GM21423 (cell line): ENCODE measurements around the gene ACTN3.
"Not testable (repeated sequence)": the region's sequence is repeated elsewhere in the genome, so short reads cannot be mapped to it uniquely, and the experiment has no call there.

Experiments
- ATAC-seq: cut with Tn5 transposase; IDR thresholded peaks from one replicate; pipeline ENCODE4 v1.9.1; 2021; ENCODE audit warnings: mild to moderate bottlenecking, moderate library complexity; ENCODE audit not compliant: unreplicated experiment

The ACTN3 gene

GRCh38 chr11:66546368-66546965 lies at the start of gene ACTN3:
ACTN3 (plus strand) TSS chr11:66546903; CDS start chr11:66546938, 35 bp downstream.
- no peak for ATAC-seq

GRCh38 chr11:66497206-66497605 lies 49.5 kb upstream of the ACTN3 start:
- ATAC-seq: no peak

GRCh38 chr11:66498506-66498905 lies 48.2 kb upstream of the ACTN3 start:
- no peak for ATAC-seq

GRCh38 chr11:66505276-66505816 lies 41.4 kb upstream of the ACTN3 start:
- ATAC-seq: no peak

- no peak for ATAC-seq
These were observed 37.6 kb upstream of the ACTN3 start for GRCh38 chr11:66509131-66509561.

- ATAC-seq: peak; percentile 90
These were observed 36.3 kb upstream of the ACTN3 start, which contains the start of gene BBS1 for GRCh38 chr11:66510271-66510989. BBS1 (plus strand) TSS chr11:66510635; CDS start chr11:66510660, 25 bp downstream.

- ATAC-seq: no peak
These were observed 35.7 kb upstream of the ACTN3 start for GRCh38 chr11:66510990-66511339.

- ATAC-seq: no peak
These were observed 23.1 kb upstream of the ACTN3 start for GRCh38 chr11:66523611-66524010.

- ATAC-seq: no peak
These were observed 22.2 kb upstream of the ACTN3 start for GRCh38 chr11:66524304-66525040.

- no peak for ATAC-seq
These were observed 17.6 kb upstream of the ACTN3 start for GRCh38 chr11:66529069-66529468.

GRCh38 chr11:66529655-66530054 lies 17.0 kb upstream of the ACTN3 start:
- ATAC-seq: no peak

- no peak for ATAC-seq
These were observed 15.6 kb upstream of the ACTN3 start for GRCh38 chr11:66530927-66531709.

- no peak for ATAC-seq
These were observed 14.9 kb upstream of the ACTN3 start for GRCh38 chr11:66531841-66532240.

GRCh38 chr11:66532784-66533183 lies 13.9 kb upstream of the ACTN3 start:
- no peak for ATAC-seq

- no peak for ATAC-seq
These were observed 7.4 kb upstream of the ACTN3 start for GRCh38 chr11:66539170-66539869.

- no peak for ATAC-seq
These were observed 6.9 kb upstream of the ACTN3 start for GRCh38 chr11:66539870-66540213.

- ATAC-seq: not testable (repeated sequence)
These were observed 6.1 kb upstream of the ACTN3 start for GRCh38 chr11:66540598-66540997.

GRCh38 chr11:66541892-66542291 lies 4.8 kb upstream of the ACTN3 start:
- ATAC-seq: no peak

GRCh38 chr11:66542362-66542761 lies 4.3 kb upstream of the ACTN3 start:
- ATAC-seq: no peak
